HG03159 (cell line): ENCODE measurements around the gene MUC5AC.
"Not testable (repeated sequence)": the region's sequence is repeated elsewhere in the genome, so short reads cannot be mapped to it uniquely, and the experiment has no call there.

Source experiments
- ATAC-seq: cut with Tn5 transposase; IDR thresholded peaks from one replicate; pipeline ENCODE4 v1.9.1; 2021; ENCODE audit warnings: mild to moderate bottlenecking, moderate library complexity; ENCODE audit not compliant: unreplicated experiment

The MUC5AC gene

GRCh38 chr11:1232883-1233321, 75.1 kb downstream of the MUC5AC start:
- ATAC-seq = no peak

- ATAC-seq = no peak
Observed at GRCh38 chr11:1233351-1234053, 75.7 kb downstream of the MUC5AC start.

GRCh38 chr11:1234054-1234720, 76.4 kb downstream of the MUC5AC start:
- ATAC-seq = no peak

GRCh38 chr11:1234771-1235305, 77.1 kb downstream of the MUC5AC start:
- ATAC-seq = no peak

- no peak for ATAC-seq
Observed at GRCh38 chr11:1235306-1235900, 77.7 kb downstream of the MUC5AC start.

GRCh38 chr11:1235901-1236315, 78.2 kb downstream of the MUC5AC start:
- no peak for ATAC-seq

GRCh38 chr11:1236316-1237127, 78.8 kb downstream of the MUC5AC start:
- no peak for ATAC-seq

GRCh38 chr11:1237128-1237580, 79.4 kb downstream of the MUC5AC start:
- ATAC-seq = no peak

GRCh38 chr11:1237851-1238250, 80.1 kb downstream of the MUC5AC start:
- no peak for ATAC-seq

- no peak for ATAC-seq
Observed at GRCh38 chr11:1238767-1239595, 81.2 kb downstream of the MUC5AC start.

GRCh38 chr11:1239596-1240205, 81.9 kb downstream of the MUC5AC start:
- no peak for ATAC-seq

- ATAC-seq = no peak
Observed at GRCh38 chr11:1240771-1241170, 83.0 kb downstream of the MUC5AC start.

GRCh38 chr11:1241706-1242105, 84.0 kb downstream of the MUC5AC start:
- ATAC-seq = no peak

GRCh38 chr11:1242289-1242688, 84.5 kb downstream of the MUC5AC start:
- no peak for ATAC-seq

- ATAC-seq = not testable (repeated sequence)
Observed at GRCh38 chr11:1242751-1243150, 85.0 kb downstream of the MUC5AC start.

- ATAC-seq = not testable (repeated sequence)
Observed at GRCh38 chr11:1243521-1243920, 85.8 kb downstream of the MUC5AC start.

- ATAC-seq = not testable (repeated sequence)
Observed at GRCh38 chr11:1244557-1244956, 86.8 kb downstream of the MUC5AC start.

- not testable (repeated sequence) for ATAC-seq
Observed at GRCh38 chr11:1245717-1246116, 88.0 kb downstream of the MUC5AC start.

GRCh38 chr11:1246301-1246700, 88.5 kb downstream of the MUC5AC start:
- ATAC-seq = not testable (repeated sequence)
